ENCODE results near the gene COP1. TPM values are rescaled to one million over a fixed set of nuclear protein-coding genes. Genes with fewer than 3 reads are reported as not detected.

The COP1 gene
- total and polyA plus RNA-seq, 2 of the 8 experiments (the other 6 are each of a cell fraction or from before 2014, with no cell fraction given) = 26.2 to 44.9 TPM

GRCh38 chr1:176216031-176216430 lies 8.9 kb upstream of the COP1 start (continued):
- no peak for TF ChIP-seq PHF8 (conservative IDR thresholded peaks at IDR 0.05; ENCODE audit: low read depth, low read length)
- TF ChIP-seq SIRT6 (IDR thresholded peaks at IDR 0.05; ENCODE audit: low read length) = no peak
- TF ChIP-seq CBX8 (IDR thresholded peaks at IDR 0.05; ENCODE audit: borderline replicate concordance, low read depth, low read length) = no peak
- no peak for TF ChIP-seq CTBP2 (IDR thresholded peaks at IDR 0.05; ENCODE audit: borderline replicate concordance, insufficient read depth, insufficient read length, low read length)
- TF ChIP-seq SRF (IDR thresholded peaks at IDR 0.05; ENCODE audit: low read depth, low read length) = no peak
